Mesendoderm (in vitro differentiated cells): ENCODE results near the gene PHC3. TPM values are rescaled to one million over a fixed set of nuclear protein-coding genes. Genes with fewer than 3 reads are reported as not detected.

Experiments used
- DNase-seq: peaks from one replicate; pipeline ENCODE4 v3.0.0; 2013
- H2AK5ac ChIP-seq: 2 replicates; pipeline ENCODE4 v1.6.1; 2013; ENCODE audit warnings: low read length, inconsistent platforms
- H2BK120ac ChIP-seq: 2 replicates; pipeline ENCODE4 v1.6.1; 2013; ENCODE audit warnings: low read depth, mild to moderate bottlenecking, low read length, moderate library complexity, mixed read lengths
- H2BK15ac ChIP-seq: replicated peaks from 2 replicates; pipeline ENCODE4 v1.6.1; 2013; ENCODE audit warnings: low read depth, mild to moderate bottlenecking, moderate library complexity
- H2BK5ac ChIP-seq: 2 replicates; pipeline ENCODE4 v1.6.1; 2013; ENCODE audit warnings: low read length, inconsistent platforms
- H3K18ac ChIP-seq: 2 replicates; pipeline ENCODE4 v1.6.1; 2013; ENCODE audit warnings: mild to moderate bottlenecking, low read length, mixed read lengths
- H3K23ac ChIP-seq: one replicate; pipeline ENCODE4 v1.6.1; 2013; ENCODE audit warnings: low read length
- H3K27ac ChIP-seq: 2 replicates; pipeline ENCODE4 v1.5.1; 2013; ENCODE audit warnings: low read depth, mild to moderate bottlenecking, inconsistent platforms, low read length, moderate library complexity
- H3K27me3 ChIP-seq: 2 replicates; pipeline ENCODE4 v1.6.1; 2013; ENCODE audit warnings: low read length, control low read depth, mild to moderate bottlenecking, inconsistent platforms; ENCODE audit not compliant: insufficient read depth, poor library complexity
- H3K36me3 ChIP-seq: 2 replicates; pipeline ENCODE4 v1.6.1; 2013; ENCODE audit warnings: low read length, inconsistent platforms; ENCODE audit not compliant: control insufficient read depth, insufficient read depth
- H3K4ac ChIP-seq: one replicate; pipeline ENCODE4 v1.6.1; 2013; ENCODE audit warnings: low read depth, mild to moderate bottlenecking, low read length, moderate library complexity
- H3K4me1 ChIP-seq: 2 replicates; pipeline ENCODE4 v1.6.1; 2013; ENCODE audit warnings: low read depth, low read length, inconsistent platforms; ENCODE audit not compliant: control insufficient read depth
- H3K4me2 ChIP-seq: 2 replicates; pipeline ENCODE4 v1.6.1; 2013; ENCODE audit warnings: low read length
- H3K4me3 ChIP-seq: 2 replicates; pipeline ENCODE4 v1.5.1; 2013; ENCODE audit warnings: mild to moderate bottlenecking, low read length
- H3K56ac ChIP-seq: one replicate; pipeline ENCODE4 v1.6.1; 2013; ENCODE audit warnings: low read length
- H3K79me1 ChIP-seq: 2 replicates; pipeline ENCODE4 v1.6.1; 2013; ENCODE audit warnings: low read length, inconsistent platforms
- H3K79me2 ChIP-seq: 2 replicates; pipeline ENCODE4 v1.6.1; 2013; ENCODE audit warnings: mild to moderate bottlenecking, low read length; ENCODE audit not compliant: control insufficient read depth, insufficient read depth
- H3K9ac ChIP-seq: 2 replicates; pipeline ENCODE4 v1.6.1; 2013; ENCODE audit warnings: low read length, inconsistent platforms
- H4K5ac ChIP-seq: one replicate; pipeline ENCODE4 v1.6.1; 2013; ENCODE audit warnings: low read length
- H4K8ac ChIP-seq: one replicate; pipeline ENCODE4 v1.6.1; 2013; ENCODE audit warnings: low read depth, mild to moderate bottlenecking, control low read depth, low read length, moderate library complexity
- WGBS: extraction: QIAGEN DNeasy Blood & Tissue Kit; methylation state at CpG from one replicate; pipeline ENCODE4 v1.1.7; 2013; ENCODE audit warnings: low lambda C conversion rate, missing lambda C conversion rate; ENCODE audit not compliant: insufficient coverage; ENCODE audit errors: extremely low coverage; 5-methylcytosine and 5-hydroxymethylcytosine counted together
- small RNA-seq: library from polyadenylated mRNA; stranded (forward); fragments of <200 nt; extraction: miRNeasy Mini kit (QIAGEN cat#:217004); gene quantifications from one replicate; pipeline ENCODE3, GENCODE V24; 2013; ENCODE audit not compliant: insufficient read depth

Gene PHC3

DNA sequence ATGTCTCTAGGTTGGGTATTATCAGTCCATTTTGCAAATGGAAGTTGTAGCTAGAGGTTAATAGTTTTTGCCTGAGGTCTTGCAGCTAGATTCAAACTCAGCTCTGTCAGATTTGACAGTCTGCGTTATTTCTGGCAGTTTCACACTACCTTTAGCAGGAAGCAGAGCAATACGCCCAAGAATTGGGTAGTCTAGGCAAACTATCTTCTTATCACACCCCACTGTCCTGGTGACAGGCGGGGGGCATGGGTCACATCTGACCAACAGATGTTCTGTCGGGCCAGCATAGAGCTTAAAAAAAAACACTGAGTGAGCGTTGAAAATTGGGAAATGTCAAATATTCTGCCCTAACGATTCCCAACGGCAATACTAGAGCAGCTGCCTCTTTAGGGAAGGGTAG is 138.0 kb downstream of the PHC3 start:
- no peak overlapping the region for H4K8ac ChIP-seq
- H3K4ac ChIP-seq, result no peak overlapping the region
- H3K23ac ChIP-seq, result no peak overlapping the region
- H2BK5ac ChIP-seq, result no peak overlapping the region
- H3K27me3 ChIP-seq, result no peaks in the 10 kb centered on the region
- no peak overlapping the region for H2BK15ac ChIP-seq
- no peak overlapping the region for H3K4me3 ChIP-seq
- no peak overlapping the region for H2AK5ac ChIP-seq
- no peaks in the 10 kb centered on the region for H3K79me2 ChIP-seq
- no peaks in the 10 kb centered on the region for H3K4me1 ChIP-seq
- no peak overlapping the region for H3K4me2 ChIP-seq
- H3K9ac ChIP-seq, result no peak overlapping the region
- no peak overlapping the region for H4K5ac ChIP-seq
- H3K79me1 ChIP-seq, result no peaks in the 10 kb centered on the region
- no CpG with 5 or more reads among the region's 7 CpGs for WGBS
- DNase-seq, result no peak
- H3K56ac ChIP-seq, result no peak overlapping the region
- H3K27ac ChIP-seq, result no peak overlapping the region
- H2BK120ac ChIP-seq, result no peak overlapping the region
- H3K18ac ChIP-seq, result no peak overlapping the region
- H3K36me3 ChIP-seq, result no peaks in the 10 kb centered on the region

DNA sequence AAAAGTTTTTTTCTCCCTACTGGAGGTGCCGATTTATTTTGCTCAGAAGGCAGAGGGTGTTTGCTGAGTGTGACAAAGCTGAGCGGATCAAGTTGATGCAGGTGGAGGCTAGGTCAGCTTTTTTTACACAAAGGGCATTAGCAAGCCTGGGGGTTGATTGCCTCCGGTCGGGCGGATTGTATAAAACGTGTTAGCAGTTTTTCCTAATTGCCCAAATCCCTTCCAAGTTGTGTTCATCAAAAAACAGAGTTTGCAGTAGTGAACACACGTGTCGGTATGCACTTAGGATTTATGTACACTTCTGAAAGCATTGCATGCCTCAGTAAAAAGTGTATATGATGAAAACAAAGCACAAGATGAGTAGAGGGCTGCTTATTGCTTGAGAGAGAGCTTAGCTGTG is 141.1 kb downstream of the PHC3 start:
- Histone ChIP-seq H3K36me3 (no peaks in the 10 kb centered on the region), H3K56ac (no peak overlapping the region), H4K8ac (no peak overlapping the region), H3K4me1 (no peaks in the 10 kb centered on the region), H4K5ac (no peak overlapping the region), H3K27me3 (no peaks in the 10 kb centered on the region), H3K4me2 (no peak overlapping the region), H3K4ac (no peak overlapping the region), H2BK15ac (no peak overlapping the region), H3K9ac (no peak overlapping the region), H3K18ac (no peak overlapping the region), H2BK120ac (no peak overlapping the region), H3K27ac (no peak overlapping the region), H3K79me2 (no peaks in the 10 kb centered on the region), H2AK5ac (no peak overlapping the region), H3K79me1 (no peaks in the 10 kb centered on the region), H3K23ac (no peak overlapping the region), H3K4me3 (no peak overlapping the region), H2BK5ac (no peak overlapping the region)
- DNase-seq, result no peak
- WGBS, result no CpG with 5 or more reads among the region's 8 CpGs

DNA sequence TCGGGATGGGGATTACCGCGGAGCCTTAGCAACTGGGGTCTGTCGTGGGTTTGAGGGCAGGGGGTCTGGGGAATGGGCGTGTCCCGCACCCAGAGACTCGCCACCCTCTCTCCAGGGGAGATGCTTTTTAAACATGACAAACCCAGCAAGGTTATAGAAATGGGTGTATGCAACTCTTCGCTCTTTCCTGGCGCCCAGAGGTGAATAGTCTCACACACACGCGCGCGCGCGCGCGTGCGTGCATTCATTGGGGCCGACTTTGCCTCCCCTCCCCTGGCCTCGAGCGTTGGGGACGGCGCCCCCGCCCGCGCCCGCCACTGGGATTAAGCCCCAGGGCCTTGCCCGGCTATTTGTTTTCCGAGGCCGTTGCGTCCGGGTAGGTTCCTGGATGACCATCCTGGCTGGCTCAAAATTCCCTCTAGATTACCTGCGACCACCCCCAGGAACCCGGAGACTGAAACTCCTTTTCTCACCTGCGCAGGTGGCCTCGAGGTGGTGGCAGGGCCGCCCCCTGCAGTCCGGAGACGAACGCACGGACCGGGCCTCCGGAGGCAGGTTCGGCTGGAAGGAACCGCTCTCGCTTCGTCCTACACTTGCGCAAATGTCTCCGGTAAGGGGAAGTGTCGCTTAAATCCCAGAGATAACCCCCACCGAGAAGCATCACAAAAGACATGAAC is 143.0 kb downstream of the PHC3 start:
- DNase-seq, result peak; percentile 61
- H3K27me3 ChIP-seq, result no peaks in the 10 kb centered on the region

More for the DNA sequence above, 143.0 kb downstream of the PHC3 start:
- H3K4ac ChIP-seq, result no peak overlapping the region
- H3K36me3 ChIP-seq, result no peaks in the 10 kb centered on the region
- no peak overlapping the region for H4K8ac ChIP-seq
- no peak overlapping the region for H3K23ac ChIP-seq
- H2BK120ac ChIP-seq, result no peak overlapping the region
- no peak overlapping the region for H3K9ac ChIP-seq
- H3K4me3 ChIP-seq, result peak overlapping the region; percentile 34
- H3K56ac ChIP-seq, result peak overlapping the region; percentile 64
- no peaks in the 10 kb centered on the region for H3K79me1 ChIP-seq
- peak overlapping the region; percentile 90 for H3K4me2 ChIP-seq
- no peak overlapping the region for H3K18ac ChIP-seq
- H3K79me2 ChIP-seq, result no peaks in the 10 kb centered on the region
- WGBS, result no CpG with 5 or more reads among the region's 51 CpGs
- no peaks in the 10 kb centered on the region for H3K4me1 ChIP-seq
- H2AK5ac ChIP-seq, result no peak overlapping the region
- H3K27ac ChIP-seq, result no peak overlapping the region
- H2BK15ac ChIP-seq, result no peak overlapping the region
- no peak overlapping the region for H4K5ac ChIP-seq
- no peak overlapping the region for H2BK5ac ChIP-seq

Small RNA genes lying within 50 kb of the gene (small RNA-seq; reads per million reads assigned to genes)
- not detected for gene RNU4-38P
- gene RNU6-315P, result not detected
